Body of pancreas (tissue), 4 donors: ENCODE data around the gene AKT3. TPM values are rescaled to one million over a fixed set of nuclear protein-coding genes. Genes with fewer than 3 reads are reported as not detected.

Source experiments
- ATAC-seq: fragments of 150-250 bp; one replicate; pipeline ENCODE4 v1.9.1; 2016
- DNase-seq, 4 donors: peaks; one replicate each; pipeline ENCODE4 v3.0.0-alpha.2; 2019
- H3K27ac ChIP-seq, 4 donors: fragments of 200-600 bp; sonication (generic); 1 replicate in 3 of 4; 2 replicates in 1 of 4; pipeline versions ENCODE4 v1.5.1 to v1.6.1; 2016 to 2019; ENCODE audit warnings: mild to moderate bottlenecking in 1 of 4, mixed read lengths in 1 of 4, moderate library complexity in 1 of 4
- H3K27me3 ChIP-seq, 2 donors: fragments of 200-600 bp; sonication (generic); one replicate each; pipeline ENCODE4 v1.6.0; 2016; ENCODE audit warnings: mild to moderate bottlenecking in 1 of 2
- H3K36me3 ChIP-seq, 2 donors: fragments of 200-600 bp; sonication (generic); replicated peaks in 1 of 2; 2 replicates each; pipeline ENCODE4 v1.5.1; 2016; ENCODE audit warnings: low read depth in 2 of 2; ENCODE audit not compliant: insufficient read depth in 1 of 2
- H3K4me1 ChIP-seq: fragments of 200-600 bp; sonication (generic); one replicate; pipeline ENCODE4 v1.6.0; 2016
- H3K4me3 ChIP-seq, 2 donors: fragments of 200-600 bp; sonication (generic); 1 replicate in 1 of 2; 2 replicates in 1 of 2; pipeline ENCODE4 v1.5.1; 2016 to 2019
- H3K9me3 ChIP-seq, 3 donors: fragments of 200-600 bp; sonication (generic); 1 replicate in 2 of 3; 2 replicates in 1 of 3; pipeline ENCODE4 v1.5.1; 2016
- CTCF ChIP-seq, 7 experiments: fragments of 450-650 bp in 4 of 7; fragments of 200-600 bp in 3 of 7; sonication (generic) in 3 of 7; IDR thresholded peaks; one replicate each; pipeline ENCODE4 v1.5.1; 2016 to 2019; ENCODE audit warnings: antibody characterized with exemption in 7 of 7
- POLR2A ChIP-seq, 3 donors: fragments of 450-650 bp; IDR thresholded peaks; one replicate each; pipeline ENCODE4 v1.6.1; 2016; ENCODE audit warnings: antibody characterized with exemption in 3 of 3, mild to moderate bottlenecking in 2 of 3
- WGBS, 2 donors: methylation state at CpG; one replicate each; pipeline ENCODE4 v1.1.5; 2017; 5-methylcytosine and 5-hydroxymethylcytosine counted together
- intact Hi-C: fragments of 100-400 bp; cut with DNase I; formaldehyde crosslinking; loops from one replicate; pipeline ENCODE4 v1.15.1; 2023
- total RNA-seq, 2 donors: library from RNA; depleted of rRNA; stranded (reverse); fragments of >200 nt; gene quantifications; one replicate each; pipeline ENCODE4 v1.1.0, GENCODE V29; 2016

AKT3 gene
- total RNA-seq, 2 donors from 2014 or later = 14.0 to 24.7 TPM

GRCh38 chr1:243745356-243745755 is 104.7 kb downstream of the AKT3 start:
- DNase-seq = no peak
- no peaks in the 10 kb centered on the region for H3K4me1 ChIP-seq
- no peaks in the 10 kb centered on the region for H3K27me3 ChIP-seq
- H3K4me3 ChIP-seq = no peak overlapping the region
- ATAC-seq = no peak
- H3K36me3 ChIP-seq = no peaks in the 10 kb centered on the region
- 70 to 77% methylated on average over 4 of the region's 4 CpGs for WGBS, 2 donors
- intact Hi-C loops = no loop called here
- TF ChIP-seq CTCF (IDR thresholded peaks at IDR 0.05) (no peak), POLR2A (IDR thresholded peaks at IDR 0.05) (no peak)
- no peak overlapping the region for H3K27ac ChIP-seq
- no peaks in the 10 kb centered on the region for H3K9me3 ChIP-seq

- no peaks in the 10 kb centered on the region for H3K36me3 ChIP-seq
- no peak for TF ChIP-seq CTCF (IDR thresholded peaks at IDR 0.05)
- TF ChIP-seq POLR2A (IDR thresholded peaks at IDR 0.05) = no peak
- ATAC-seq = no peak
- no peak for DNase-seq
- no peak overlapping the region for H3K4me3 ChIP-seq
- H3K4me1 ChIP-seq = peaks cover 7% of the 10 kb centered on the region
- H3K9me3 ChIP-seq = no peaks in the 10 kb centered on the region
- 78 to 80% methylated on average over 4 of the region's 4 CpGs for WGBS, 2 donors
- intact Hi-C loops = no loop called here
- no peak overlapping the region for H3K27ac ChIP-seq
- H3K27me3 ChIP-seq = no peaks in the 10 kb centered on the region
Measured at GRCh38 chr1:243742819-243743218, 107.2 kb downstream of the AKT3 start.

DNA sequence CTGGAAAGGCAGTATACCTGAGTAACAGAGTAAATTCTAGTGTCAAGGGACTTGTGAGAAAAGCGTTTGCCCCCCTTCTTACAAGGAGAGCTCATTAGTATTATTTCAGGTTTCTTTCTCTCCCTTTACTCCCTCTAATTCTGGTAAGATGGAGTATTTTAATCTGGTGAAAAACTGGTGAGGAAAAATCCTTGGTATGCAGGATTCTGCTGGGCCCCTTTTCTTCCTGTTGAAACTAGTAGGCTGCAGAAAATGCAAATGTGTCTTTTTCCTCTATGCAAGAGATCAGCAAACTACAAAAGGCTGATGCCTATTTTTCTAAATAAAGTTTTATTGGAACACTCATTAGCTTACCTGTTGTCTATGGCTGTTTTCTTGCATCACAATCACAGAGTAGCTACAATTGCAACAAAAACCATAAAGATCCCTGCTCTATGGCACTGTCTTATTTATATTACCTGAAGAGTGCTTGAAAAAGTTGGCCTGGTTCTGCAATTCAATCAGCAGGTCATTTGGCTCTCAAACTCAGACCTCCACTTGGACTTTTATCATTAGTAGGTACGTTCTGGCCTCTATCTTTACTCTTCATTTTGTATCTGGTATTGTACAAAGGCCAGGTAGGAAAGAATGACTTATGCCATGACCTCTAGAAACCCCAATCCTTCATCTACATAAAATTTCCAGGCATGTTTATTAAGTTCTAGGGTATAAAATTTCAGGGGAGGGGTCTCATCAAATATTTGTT is 109.6 kb downstream of the AKT3 start:
- intact Hi-C loops = no loop called here
- DNase-seq (no peak), ATAC-seq (no peak)
- Histone ChIP-seq H3K36me3 (no peaks in the 10 kb centered on the region), H3K4me3 (no peak overlapping the region), H3K27ac (no peak overlapping the region), H3K9me3 (no peaks in the 10 kb centered on the region), H3K27me3 (no peaks in the 10 kb centered on the region), H3K4me1 (peaks cover 7% of the 10 kb centered on the region)
- TF ChIP-seq CTCF (IDR thresholded peaks at IDR 0.05) (no peak), POLR2A (IDR thresholded peaks at IDR 0.05) (no peak)
- 78 to 85% methylated on average over 2 of the region's 2 CpGs for WGBS, 2 donors

DNA sequence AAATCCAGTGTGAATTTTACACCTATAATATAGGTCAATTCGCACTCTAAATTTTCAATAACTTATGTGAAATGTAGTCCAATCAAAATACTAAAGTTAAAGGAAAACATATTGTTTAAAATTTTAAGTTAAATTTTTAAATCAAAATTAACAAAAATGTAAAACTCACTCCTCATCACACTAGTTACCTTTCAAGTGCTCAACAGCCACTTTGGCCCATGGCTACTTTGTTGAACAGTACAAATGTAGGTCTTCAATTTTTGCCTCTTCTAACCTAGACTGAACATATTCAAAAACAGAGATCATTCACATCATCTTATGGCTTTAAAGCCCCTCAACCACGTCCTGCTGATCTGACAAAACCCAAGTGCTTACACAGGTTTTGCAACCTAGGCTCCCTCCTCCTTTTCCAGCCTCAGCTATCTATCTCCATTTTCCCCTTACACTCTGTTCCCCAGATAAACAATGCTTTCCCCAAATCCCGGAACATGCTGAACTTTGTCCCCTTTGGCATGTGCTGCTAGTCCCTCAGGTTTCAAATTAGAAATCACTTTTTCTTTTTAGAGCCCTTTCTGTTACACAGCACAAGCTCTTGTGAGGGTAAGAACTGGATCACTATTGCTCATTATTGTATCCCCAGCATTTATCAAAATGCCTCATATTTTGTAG is 110.6 kb downstream of the AKT3 start:
- Histone ChIP-seq H3K4me1 (peaks cover 7% of the 10 kb centered on the region), H3K9me3 (no peaks in the 10 kb centered on the region), H3K27me3 (no peaks in the 10 kb centered on the region), H3K4me3 (no peak overlapping the region), H3K27ac (peak overlapping the region in 1 of 4 donors; percentile 6), H3K36me3 (no peaks in the 10 kb centered on the region)
- 38 to 45% methylated on average over 3 of the region's 3 CpGs for WGBS, 2 donors
- DNase-seq = no peak
- intact Hi-C loops = no loop called here
- ATAC-seq = peak; percentile 42
- TF ChIP-seq POLR2A (IDR thresholded peaks at IDR 0.05) = no peak
- TF ChIP-seq CTCF (IDR thresholded peaks at IDR 0.05) = no peak
